Mucosa of descending colon (tissue), 3 donors: Measurements from ENCODE around the gene HDAC10. TPM values are rescaled to one million over a fixed set of nuclear protein-coding genes. Genes with fewer than 3 reads are reported as not detected.

Experiments used
- ATAC-seq: fragments of 200-7000 bp; cut with Tn5 transposase; one replicate; pipeline ENCODE4 v1.9.1; 2020; ENCODE audit warnings: mild to moderate bottlenecking, moderate library complexity
- DNase-seq, 3 donors: peaks; one replicate each; pipeline ENCODE4 v3.0.0-alpha.2; 2020
- H3K36me3 ChIP-seq: fragments of 200-600 bp; one replicate; pipeline ENCODE4 v1.8.0; 2021; ENCODE audit warnings: low read depth, mild to moderate bottlenecking
- H3K4me1 ChIP-seq: fragments of 200-600 bp; one replicate; pipeline ENCODE4 v1.8.0; 2021; ENCODE audit warnings: low read depth, mild to moderate bottlenecking
- H3K4me3 ChIP-seq: fragments of 200-600 bp; one replicate; pipeline ENCODE4 v1.8.0; 2021; ENCODE audit warnings: mild to moderate bottlenecking
- H3K9me3 ChIP-seq: fragments of 200-600 bp; one replicate; pipeline ENCODE4 v1.8.0; 2021; ENCODE audit warnings: mild to moderate bottlenecking
- CTCF ChIP-seq: fragments of 200-600 bp; IDR thresholded peaks from one replicate; pipeline ENCODE4 v1.8.0; 2022; ENCODE audit warnings: antibody characterized with exemption, mild to moderate bottlenecking
- intact Hi-C, 2 donors: fragments of 100-400 bp; cut with DNase I in 1 of 2; cut with micrococcal nuclease in 1 of 2; formaldehyde crosslinking; loops; one replicate each; pipeline versions ENCODE4 v1.11.0 to v1.11.1; 2022; cut with DNase I, micrococcal nuclease
- total RNA-seq, 3 donors: library from RNA; stranded (reverse); fragmentation: NEBNext Ultra II Directional in 2 of 3; extraction: Animal tissue kit (Norgen Biotek cat#: 25700) in 2 of 3; gene quantifications; one replicate each; pipeline versions ENCODE4 v1.2.1 to v1.2.4, GENCODE V29; 2021 to 2023
- donor health status: DM: no; HTN: no; CAD: no; lungs with moderate emphysema.
- donor health status: DM: no; HTN: no; CAD: no.
- donor health status: DM: no; HTN: yes; CAD: no.

The HDAC10 gene
- total RNA-seq, 3 donors from 2014 or later = 39.5 to 66.3 (median 47.8) TPM

GRCh38 chr22:50200461-50201190 is 50.4 kb downstream of the HDAC10 start, which contains the start of gene SELENOO:
SELENOO (plus strand) TSS chr22:50201011; CDS start chr22:50201037, 26 bp downstream.
- Histone ChIP-seq H3K4me3 (peak within 1 kb of the TSS; percentile 72), H3K4me1 (peaks cover 15% of the 10 kb centered on the region), H3K9me3 (no peaks in the 10 kb centered on the region), H3K36me3 (no peaks in the 10 kb centered on the region)
- ATAC-seq (peak; percentile 93), DNase-seq (peak; percentile 93 to 96 (median 95))
- no peak for TF ChIP-seq CTCF
- intact Hi-C loops = no loop called here

GRCh38 chr22:50199829-50200460 is 51.1 kb downstream of the HDAC10 start:
- no peaks in the 10 kb centered on the region for H3K36me3 ChIP-seq
- DNase-seq = no peak
- peak overlapping the region; percentile 72 for H3K4me3 ChIP-seq
- intact Hi-C loops = no loop called here
- ATAC-seq = peak; percentile 8
- no peaks in the 10 kb centered on the region for H3K9me3 ChIP-seq
- no peak for TF ChIP-seq CTCF
- H3K4me1 ChIP-seq = peaks cover 15% of the 10 kb centered on the region

DNA sequence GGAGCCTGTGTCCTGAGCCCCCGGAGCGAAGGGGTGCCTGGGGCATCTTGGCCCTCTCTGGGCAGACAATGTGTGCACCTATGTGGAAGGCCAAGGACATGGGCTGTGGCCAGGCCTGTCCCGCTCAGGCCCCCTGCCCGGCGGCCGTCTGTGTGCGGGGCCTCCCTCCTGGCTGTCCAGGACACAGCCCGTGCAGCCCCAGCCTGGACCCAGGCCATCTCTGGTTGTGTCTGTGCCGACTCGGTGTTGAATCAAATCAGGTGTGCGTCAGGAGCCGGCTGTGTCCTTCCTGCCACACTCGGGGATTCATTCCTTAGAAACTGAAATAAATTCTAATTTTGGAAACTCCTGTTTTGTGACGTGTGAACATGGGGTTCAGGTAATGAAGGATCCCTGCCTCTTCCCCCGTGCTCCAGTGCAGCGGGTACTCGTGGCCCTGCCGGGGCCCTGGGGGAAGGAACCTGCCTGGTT is 51.8 kb downstream of the HDAC10 start:
- no peak for ATAC-seq
- Histone ChIP-seq H3K9me3 (no peaks in the 10 kb centered on the region), H3K4me1 (peaks cover 15% of the 10 kb centered on the region), H3K36me3 (no peaks in the 10 kb centered on the region), H3K4me3 (no peak overlapping the region)
- intact Hi-C loops = no loop called here
- DNase-seq = no peak
- no peak for TF ChIP-seq CTCF

DNA sequence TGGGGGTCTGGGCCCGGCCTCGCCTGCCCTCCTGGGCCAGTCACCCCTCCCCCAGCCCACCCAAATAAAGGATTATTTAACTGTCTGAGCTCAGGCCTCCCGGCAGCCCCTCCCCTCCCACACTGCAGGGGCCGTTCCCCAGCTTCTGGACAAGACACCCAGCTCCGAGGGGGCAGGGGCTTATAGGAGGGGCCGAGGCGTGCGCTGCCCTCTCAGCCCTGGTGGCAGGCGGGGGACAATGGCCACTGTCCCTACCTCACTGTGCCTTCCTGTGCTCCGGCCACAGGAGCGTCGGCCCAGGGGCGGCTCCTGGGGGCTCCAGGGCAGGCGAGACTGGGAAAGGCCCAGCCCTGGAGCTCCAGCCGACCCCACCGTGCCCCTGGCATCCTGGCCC is 52.4 kb downstream of the HDAC10 start:
- Histone ChIP-seq H3K4me1 (peaks cover 15% of the 10 kb centered on the region), H3K4me3 (no peak overlapping the region), H3K9me3 (no peaks in the 10 kb centered on the region), H3K36me3 (no peaks in the 10 kb centered on the region)
- intact Hi-C loops = no loop called here
- DNase-seq (no peak), ATAC-seq (no peak)
- TF ChIP-seq CTCF = no peak

DNA sequence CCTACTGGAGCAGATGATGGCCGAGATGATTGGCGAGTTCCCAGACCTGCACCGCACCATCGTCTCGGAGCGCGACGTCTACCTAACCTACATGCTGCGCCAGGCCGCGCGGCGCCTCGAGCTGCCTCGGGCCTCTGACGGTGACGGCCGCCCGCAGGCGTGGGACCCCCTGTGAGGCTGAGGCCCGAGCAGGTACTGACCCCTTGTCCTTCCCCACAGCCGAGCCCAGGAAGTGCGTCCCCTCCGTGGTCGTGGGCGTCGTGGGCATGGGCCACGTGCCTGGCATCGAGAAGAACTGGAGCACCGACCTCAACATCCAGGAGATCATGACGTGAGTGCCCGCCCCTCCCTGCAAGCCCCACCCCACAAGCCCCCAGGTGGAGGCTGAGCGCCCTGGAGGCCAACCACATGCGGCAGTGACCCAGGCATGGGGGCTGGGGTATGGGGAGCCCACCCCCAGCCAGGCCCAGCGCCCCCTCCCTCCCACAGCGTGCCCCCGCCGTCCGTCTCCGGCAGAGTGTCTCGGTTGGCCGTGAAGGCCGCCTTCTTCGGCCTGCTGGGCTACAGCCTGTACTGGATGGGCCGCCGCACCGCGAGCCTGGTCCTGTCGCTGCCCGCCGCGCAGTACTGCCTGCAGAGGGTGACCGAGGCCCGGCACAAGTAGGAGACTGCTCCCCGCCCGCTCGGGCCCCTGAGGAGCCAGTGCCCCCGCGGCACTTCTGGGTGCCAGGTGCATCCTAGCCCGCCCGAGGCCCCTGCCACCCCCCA is 53.0 kb downstream of the HDAC10 start:
- Histone ChIP-seq H3K36me3 (no peaks in the 10 kb centered on the region), H3K4me3 (no peak overlapping the region), H3K9me3 (no peaks in the 10 kb centered on the region), H3K4me1 (peaks cover 15% of the 10 kb centered on the region)
- ATAC-seq (no peak), DNase-seq (no peak)
- intact Hi-C loops = no loop called here
- TF ChIP-seq CTCF = no peak
